ENCODE measurements around the gene FTCD. TPM values are rescaled to one million over a fixed set of nuclear protein-coding genes. Genes with fewer than 3 reads are reported as not detected.
"Not testable (repeated sequence)": the region's sequence is repeated elsewhere in the genome, so short reads cannot be mapped to it uniquely, and the experiment has no call there.

FTCD gene
- total RNA-seq, 1 donor: 0.36 TPM

DNA sequence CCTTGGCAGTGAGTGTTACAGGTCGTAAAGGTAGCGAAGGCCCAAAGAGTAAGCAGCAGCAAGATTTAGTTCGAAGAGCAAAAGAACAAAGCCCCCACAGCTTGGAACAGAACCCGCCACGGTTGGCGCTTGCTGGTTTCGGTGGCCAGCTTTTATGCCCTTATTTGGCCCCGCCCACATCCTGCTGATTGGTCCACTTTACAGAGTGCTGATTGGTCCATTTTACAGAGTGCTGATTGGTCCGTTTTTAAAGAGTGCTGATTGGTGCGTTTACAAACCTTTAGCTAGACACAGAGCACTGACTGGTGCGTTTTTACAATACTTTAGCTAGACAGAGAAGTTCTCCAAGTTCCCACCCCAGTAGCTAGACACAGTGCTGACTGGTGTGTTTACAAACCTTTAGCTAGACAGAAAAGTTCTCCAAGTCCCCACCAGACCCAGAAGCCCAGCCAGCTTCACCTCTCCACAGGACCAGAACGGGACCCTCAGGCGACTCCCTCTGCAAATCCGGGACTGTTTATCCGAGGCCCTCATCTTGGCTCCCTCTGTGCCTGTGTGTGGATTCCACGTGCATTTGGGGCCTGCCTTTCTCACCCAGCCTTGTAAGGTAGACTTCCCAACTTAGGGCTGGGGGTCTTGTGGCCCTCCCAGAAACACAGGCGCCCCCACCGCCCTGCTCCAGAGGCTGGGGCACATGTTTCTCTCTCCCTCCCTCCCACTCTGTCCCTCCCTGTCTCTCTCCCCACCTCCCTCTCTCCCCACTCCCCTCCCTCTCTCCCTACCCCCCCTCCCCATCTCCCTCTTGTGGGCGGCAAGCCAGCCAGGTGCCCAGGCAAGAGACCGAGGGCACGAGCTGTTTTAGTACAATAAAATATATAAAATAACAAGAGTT, 12.6 kb downstream of the FTCD start:
- DNase-seq (ENCODE audit: insufficient read length, low spot score, missing footprints): no peak
- Histone ChIP-seq H4K20me1 (ENCODE audit: insufficient read depth, low read length) (no peaks in the 10 kb centered on the region), H3K4me3 (ENCODE audit: insufficient read depth, low read length) (no peak overlapping the region), H3K79me2 (ENCODE audit: insufficient read depth, low read length) (no peaks in the 10 kb centered on the region), H3K27me3 (ENCODE audit: insufficient read depth, low read length) (peaks cover 9% of the 10 kb centered on the region), H3K4me2 (ENCODE audit: insufficient read depth, low read length) (no peak overlapping the region), H2AFZ (ENCODE audit: low read length) (no peak overlapping the region), H3K36me3 (ENCODE audit: insufficient read depth, low read length) (no peaks in the 10 kb centered on the region), H3K4me1 (ENCODE audit: insufficient read depth, low read length) (peaks cover 4% of the 10 kb centered on the region), H3K9me3 (ENCODE audit: low read depth, low read length) (no peaks in the 10 kb centered on the region), H3K27ac (ENCODE audit: low read depth, low read length) (no peak overlapping the region)
- TF ChIP-seq CTCF (IDR thresholded peaks at IDR 0.05; ENCODE audit: extremely low read depth, low read depth, low read length): no peak

- no peak for TF ChIP-seq CTCF (IDR thresholded peaks at IDR 0.05; ENCODE audit: extremely low read depth, low read depth, low read length)
- H4K20me1 ChIP-seq (ENCODE audit: insufficient read depth, low read length): no peaks in the 10 kb centered on the region
- peaks cover 9% of the 10 kb centered on the region for H3K27me3 ChIP-seq (ENCODE audit: insufficient read depth, low read length)
- no peak overlapping the region for H3K4me2 ChIP-seq (ENCODE audit: insufficient read depth, low read length)
- H3K9me3 ChIP-seq (ENCODE audit: low read depth, low read length): no peaks in the 10 kb centered on the region
- H3K4me3 ChIP-seq (ENCODE audit: insufficient read depth, low read length): no peak overlapping the region
- no peaks in the 10 kb centered on the region for H3K36me3 ChIP-seq (ENCODE audit: insufficient read depth, low read length)
- no peak overlapping the region for H2AFZ ChIP-seq (ENCODE audit: low read length)
- peaks cover 4% of the 10 kb centered on the region for H3K4me1 ChIP-seq (ENCODE audit: insufficient read depth, low read length)
- no peak for DNase-seq (ENCODE audit: insufficient read length, low spot score, missing footprints)
- H3K79me2 ChIP-seq (ENCODE audit: insufficient read depth, low read length): no peaks in the 10 kb centered on the region
- H3K27ac ChIP-seq (ENCODE audit: low read depth, low read length): no peak overlapping the region
These were observed 13.4 kb downstream of the FTCD start for GRCh38 chr21:46141767-46142581.

- H3K9me3 ChIP-seq (ENCODE audit: low read depth, low read length); H4K20me1 ChIP-seq (ENCODE audit: insufficient read depth, low read length); H3K36me3 ChIP-seq (ENCODE audit: insufficient read depth, low read length); DNase-seq (ENCODE audit: insufficient read length, low spot score, missing footprints); H3K4me2 ChIP-seq (ENCODE audit: insufficient read depth, low read length); H3K4me1 ChIP-seq (ENCODE audit: insufficient read depth, low read length); H3K27me3 ChIP-seq (ENCODE audit: insufficient read depth, low read length); H3K27ac ChIP-seq (ENCODE audit: low read depth, low read length); H2AFZ ChIP-seq (ENCODE audit: low read length); H3K4me3 ChIP-seq (ENCODE audit: insufficient read depth, low read length); H3K79me2 ChIP-seq (ENCODE audit: insufficient read depth, low read length): not testable (repeated sequence)
These were observed 14.9 kb downstream of the FTCD start for GRCh38 chr21:46140352-46141003.

DNA sequence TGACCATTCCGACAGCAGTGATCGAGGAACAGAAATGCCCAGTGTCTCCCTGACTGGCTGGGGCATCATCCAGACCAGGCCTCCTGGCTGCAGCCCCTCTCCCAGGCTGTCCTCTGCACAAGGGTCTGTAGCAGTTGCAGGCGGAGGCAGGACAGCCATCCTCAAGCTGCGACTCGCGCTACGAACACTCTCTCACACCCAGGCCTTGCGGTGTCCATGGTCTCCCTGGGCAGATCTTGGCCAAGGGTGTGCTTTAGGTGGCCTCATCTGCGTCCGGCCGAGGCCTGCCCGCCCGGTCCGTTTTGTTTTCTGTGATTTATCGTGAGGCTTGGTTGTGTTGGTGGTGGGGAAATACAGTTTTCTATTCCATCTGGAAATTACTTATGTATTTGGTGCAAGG, 15.7 kb downstream of the FTCD start:
- no peaks in the 10 kb centered on the region for H3K36me3 ChIP-seq (ENCODE audit: insufficient read depth, low read length)
- no peaks in the 10 kb centered on the region for H4K20me1 ChIP-seq (ENCODE audit: insufficient read depth, low read length)

More for the DNA sequence above, 15.7 kb downstream of the FTCD start:
- Histone ChIP-seq H3K4me1 (ENCODE audit: insufficient read depth, low read length) (peaks cover 4% of the 10 kb centered on the region), H3K4me2 (ENCODE audit: insufficient read depth, low read length) (no peak overlapping the region), H3K79me2 (ENCODE audit: insufficient read depth, low read length) (no peaks in the 10 kb centered on the region), H3K4me3 (ENCODE audit: insufficient read depth, low read length) (no peak overlapping the region), H3K9me3 (ENCODE audit: low read depth, low read length) (no peaks in the 10 kb centered on the region), H3K27me3 (ENCODE audit: insufficient read depth, low read length) (peaks cover 9% of the 10 kb centered on the region), H3K27ac (ENCODE audit: low read depth, low read length) (no peak overlapping the region), H2AFZ (ENCODE audit: low read length) (no peak overlapping the region)
- no peak for DNase-seq (ENCODE audit: insufficient read length, low spot score, missing footprints)
- TF ChIP-seq CTCF (IDR thresholded peaks at IDR 0.05; ENCODE audit: extremely low read depth, low read depth, low read length): no peak
